ENCODE measurements around the gene C1QTNF1.

C1QTNF1 gene

DNA sequence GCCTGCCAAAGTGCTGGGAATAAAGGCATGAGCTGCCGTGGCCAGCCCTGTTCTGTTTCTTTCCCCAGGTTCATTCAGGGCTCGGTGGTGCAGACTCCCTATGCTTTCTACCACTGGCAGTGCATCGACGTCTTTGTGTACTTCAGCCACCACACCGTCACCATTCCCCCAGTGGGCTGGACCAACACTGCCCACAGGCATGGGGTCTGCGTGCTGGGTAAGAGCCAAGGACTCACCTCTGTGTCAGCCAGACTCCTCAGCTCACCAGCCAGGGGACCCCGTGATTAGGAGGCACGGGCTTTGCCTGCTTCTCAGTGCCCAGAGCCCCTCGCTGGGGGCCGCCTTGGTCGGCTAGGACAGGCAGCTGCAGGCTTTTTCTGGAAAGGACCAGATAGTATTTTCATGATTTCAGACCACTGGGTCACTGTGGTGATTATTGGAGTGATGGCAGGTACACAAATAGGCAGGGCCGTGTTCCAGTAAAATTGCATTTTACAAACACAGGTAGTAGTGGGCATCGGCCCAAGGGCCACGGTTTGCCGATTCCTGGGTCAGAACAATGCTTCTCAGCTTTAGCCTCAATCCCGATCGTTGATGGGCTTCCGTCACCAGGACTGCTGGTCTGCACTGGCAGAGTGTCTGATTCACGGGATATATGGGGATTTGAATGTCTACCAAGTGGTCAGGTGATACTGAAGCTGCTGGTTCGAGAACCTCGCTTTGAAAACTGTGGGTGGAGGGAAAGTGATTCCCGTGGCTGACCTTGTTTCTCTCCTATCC is 55.6 kb downstream of the C1QTNF1 start:
- no peak for DNase-seq (ENCODE audit: low read depth, low spot score)

DNA sequence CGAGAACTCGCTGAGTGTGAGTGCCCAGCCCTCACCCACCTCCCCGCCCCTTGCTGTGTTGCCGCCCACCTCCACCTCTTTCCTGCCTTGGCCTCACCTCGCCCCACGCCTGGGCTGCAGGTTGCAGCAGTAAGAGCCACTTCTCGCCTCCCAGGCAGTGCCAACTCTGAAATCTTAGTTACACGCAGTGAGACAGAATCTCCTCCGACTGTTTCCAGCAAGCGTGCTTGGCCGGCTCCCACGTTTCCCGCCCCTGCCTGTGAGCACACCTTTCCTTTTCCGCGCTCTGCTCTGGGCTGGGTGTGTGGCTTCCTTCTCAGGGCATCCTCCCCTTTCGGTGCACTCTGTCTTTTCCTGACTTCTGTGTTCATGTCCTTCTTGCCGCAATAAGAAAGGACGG is 56.4 kb downstream of the C1QTNF1 start:
- DNase-seq (ENCODE audit: low read depth, low spot score), result no peak

DNA sequence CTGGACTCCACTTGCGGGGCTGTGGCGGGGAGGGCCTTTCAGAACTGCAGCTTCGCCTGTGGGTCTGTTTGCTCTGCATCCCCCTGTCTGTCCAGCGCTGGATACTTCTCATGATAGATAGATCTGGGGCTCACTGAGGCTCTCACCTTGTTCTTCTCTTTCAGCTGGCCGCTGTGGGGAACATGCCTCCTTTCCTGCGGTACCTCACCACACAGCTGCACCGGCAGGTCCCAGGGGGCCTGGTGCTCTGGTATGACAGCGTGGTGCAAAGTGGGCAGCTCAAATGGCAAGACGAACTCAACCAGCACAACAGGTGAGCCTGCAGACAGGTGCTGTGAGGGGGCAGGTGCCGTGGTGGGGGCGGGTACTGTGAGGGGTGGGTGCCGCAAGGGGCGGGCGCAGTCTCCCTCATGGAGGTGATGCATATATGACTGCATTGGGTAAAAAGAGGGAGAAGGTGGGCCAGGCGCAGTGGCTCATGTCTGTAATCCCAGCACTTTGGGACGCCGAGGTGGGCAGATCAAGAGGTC is 56.9 kb downstream of the C1QTNF1 start:
- no peak for DNase-seq (ENCODE audit: low read depth, low spot score)

- DNase-seq (ENCODE audit: low read depth, low spot score), result no peak
These were observed 57.8 kb downstream of the C1QTNF1 start for GRCh38 chr17:79081571-79082276.

- DNase-seq (ENCODE audit: low read depth, low spot score), result no peak
These were observed 58.6 kb downstream of the C1QTNF1 start for GRCh38 chr17:79082311-79083190.

GRCh38 chr17:79083191-79083971 is 59.4 kb downstream of the C1QTNF1 start:
- no peak for DNase-seq (ENCODE audit: low read depth, low spot score)

- DNase-seq (ENCODE audit: low read depth, low spot score), result no peak
These were observed 60.6 kb downstream of the C1QTNF1 start for GRCh38 chr17:79084291-79085153.

- DNase-seq (ENCODE audit: low read depth, low spot score), result no peak
These were observed 61.4 kb downstream of the C1QTNF1 start for GRCh38 chr17:79085154-79085920.

GRCh38 chr17:79085921-79086551 is 62.1 kb downstream of the C1QTNF1 start:
- DNase-seq (ENCODE audit: low read depth, low spot score), result no peak

- DNase-seq (ENCODE audit: low read depth, low spot score), result no peak
These were observed 62.8 kb downstream of the C1QTNF1 start for GRCh38 chr17:79086609-79087427.

GRCh38 chr17:79087428-79088143 is 63.6 kb downstream of the C1QTNF1 start:
- no peak for DNase-seq (ENCODE audit: low read depth, low spot score)

GRCh38 chr17:79088247-79088996 is 64.5 kb downstream of the C1QTNF1 start:
- DNase-seq (ENCODE audit: low read depth, low spot score), result no peak

DNA sequence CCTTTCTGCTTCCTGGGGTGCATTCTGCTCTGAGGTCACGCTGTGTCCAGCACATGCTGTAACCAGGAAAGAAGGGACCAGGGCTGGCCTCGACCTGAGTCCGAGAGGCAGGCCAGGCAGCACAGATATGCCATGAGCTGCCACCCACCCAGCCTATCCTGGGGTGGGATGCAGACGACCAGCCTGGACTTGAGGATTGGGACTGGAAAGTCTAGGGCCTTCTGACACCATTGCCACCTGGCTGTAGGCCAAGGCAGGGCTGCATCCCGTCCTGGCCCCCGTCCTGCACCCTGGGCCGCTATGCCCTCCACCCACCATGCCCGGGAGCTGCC is 65.0 kb downstream of the C1QTNF1 start:
- no peak for DNase-seq (ENCODE audit: low read depth, low spot score)

- no peak for DNase-seq (ENCODE audit: low read depth, low spot score)
These were observed 65.9 kb downstream of the C1QTNF1 start for GRCh38 chr17:79089720-79090442.

DNA sequence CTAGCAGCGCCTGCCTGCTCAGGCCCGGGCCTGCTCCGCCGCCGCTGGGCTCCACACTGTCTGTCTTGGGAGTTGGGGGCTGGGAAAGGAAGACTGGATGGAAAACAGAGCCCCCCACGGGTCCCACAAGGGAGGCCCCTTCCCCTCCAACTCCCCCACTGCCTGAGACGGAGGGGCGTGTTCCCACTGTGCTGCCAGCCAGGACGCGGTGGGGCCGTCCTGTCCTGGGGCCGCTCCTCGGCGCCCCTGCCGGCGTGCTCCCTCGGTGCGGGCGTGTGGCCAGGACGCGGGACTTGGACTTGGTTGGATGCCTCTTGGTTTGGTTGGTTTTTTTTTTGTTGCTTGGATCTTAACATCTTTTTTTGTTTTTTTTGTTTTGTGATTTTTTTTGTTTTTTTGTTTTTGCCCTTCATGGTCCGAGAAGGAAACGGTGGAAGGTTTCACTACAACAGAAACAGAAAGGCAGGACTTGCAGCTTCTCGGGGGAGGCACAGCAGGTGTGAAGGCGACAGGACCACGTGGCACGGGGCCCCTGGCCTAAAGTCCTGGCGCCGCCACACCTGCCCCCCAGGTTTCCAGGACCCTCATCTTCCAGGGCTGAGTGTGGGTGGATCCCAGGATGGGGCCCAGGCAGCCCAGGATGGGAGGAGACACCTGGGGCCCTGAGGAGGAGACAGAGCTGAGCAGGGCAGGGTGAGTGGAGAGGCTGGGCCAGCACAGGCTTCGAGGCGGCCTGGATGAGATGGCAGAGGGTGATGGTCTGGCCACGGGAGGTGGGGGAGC is 66.7 kb downstream of the C1QTNF1 start:
- DNase-seq (ENCODE audit: low read depth, low spot score), result no peak
